GM10847 (cell line): Measurements from ENCODE around the gene CADPS.

Experiments
- POLR2A ChIP-seq: IDR thresholded peaks from 2 replicates; pipeline ENCODE4 v1.6.1; 2011; ENCODE audit not compliant: insufficient read length; ENCODE audit errors: extremely low read depth

Gene CADPS

DNA sequence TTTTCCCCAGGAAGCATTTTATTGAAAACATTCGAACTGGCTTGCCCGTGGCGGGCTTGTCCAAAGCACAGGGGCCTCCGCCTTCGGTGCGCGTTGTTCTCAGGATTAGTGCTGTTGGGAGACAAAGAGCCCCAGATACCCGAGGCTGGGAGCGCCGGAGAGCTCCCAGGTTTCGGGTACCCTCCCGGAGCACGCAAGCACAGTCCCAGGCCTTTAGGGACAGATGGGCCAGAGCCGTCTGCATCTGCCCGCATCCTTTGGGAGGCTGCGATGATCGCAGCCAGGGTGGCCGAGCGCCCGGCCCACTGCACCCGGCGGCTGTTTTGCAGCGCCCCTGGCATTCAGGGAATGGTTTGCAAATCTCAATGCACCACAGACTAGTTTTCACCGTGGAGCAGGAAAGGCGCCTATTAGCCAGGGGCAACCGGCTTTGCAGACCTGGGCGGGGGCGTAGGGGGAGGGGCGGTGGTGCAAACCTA is 496.9 kb downstream of the CADPS start:
- TF ChIP-seq POLR2A, result no peak

GRCh38 chr3:62376906-62377877 is 498.0 kb downstream of the CADPS start:
- no peak for TF ChIP-seq POLR2A

- TF ChIP-seq POLR2A, result no peak
Observed at GRCh38 chr3:62376454-62376720, 498.8 kb downstream of the CADPS start.

GRCh38 chr3:62375655-62376453 is 499.4 kb downstream of the CADPS start:
- no peak for TF ChIP-seq POLR2A

DNA sequence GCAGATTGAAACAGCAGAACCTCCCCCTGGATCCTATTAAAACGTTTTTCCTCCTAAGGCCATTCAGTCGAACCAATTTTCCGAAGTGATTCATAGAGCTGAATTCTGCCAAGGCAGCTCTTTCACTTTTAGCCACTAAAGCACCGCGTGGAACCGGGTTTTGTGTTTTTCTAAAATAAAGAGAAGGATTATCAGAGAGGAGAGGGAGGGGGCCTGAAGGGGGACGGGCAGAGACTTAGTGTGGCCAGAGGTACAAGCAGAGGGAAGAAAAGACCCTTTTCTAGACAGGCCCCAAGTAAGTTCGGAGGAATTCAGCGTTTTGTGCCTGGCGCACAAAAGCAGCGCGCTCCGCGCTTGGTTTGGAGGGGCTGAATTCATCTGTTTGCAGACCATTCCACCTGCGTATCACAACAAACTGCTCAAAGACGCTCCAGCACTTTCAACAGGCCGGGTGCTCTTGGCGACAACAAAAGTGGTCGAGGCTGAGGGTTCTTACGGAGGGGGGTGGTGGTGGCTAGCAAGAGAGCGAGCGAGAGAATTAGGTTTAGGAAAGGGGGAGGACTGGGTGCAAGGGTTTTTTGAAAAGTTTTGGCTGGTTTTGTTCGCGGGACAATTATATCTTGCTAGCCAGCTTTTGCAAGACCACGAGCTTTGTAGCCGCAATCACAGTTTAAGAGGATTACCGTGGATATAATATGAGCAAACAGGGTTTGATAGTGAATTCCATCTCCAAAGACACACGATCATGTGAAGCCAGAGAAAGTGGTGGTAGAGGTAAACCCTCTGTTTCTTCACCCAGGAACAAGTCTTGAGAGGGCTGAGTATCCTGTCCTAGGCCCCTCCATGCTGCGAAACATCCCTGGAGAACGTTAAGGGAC is 500.6 kb downstream of the CADPS start:
- no peak for TF ChIP-seq POLR2A

DNA sequence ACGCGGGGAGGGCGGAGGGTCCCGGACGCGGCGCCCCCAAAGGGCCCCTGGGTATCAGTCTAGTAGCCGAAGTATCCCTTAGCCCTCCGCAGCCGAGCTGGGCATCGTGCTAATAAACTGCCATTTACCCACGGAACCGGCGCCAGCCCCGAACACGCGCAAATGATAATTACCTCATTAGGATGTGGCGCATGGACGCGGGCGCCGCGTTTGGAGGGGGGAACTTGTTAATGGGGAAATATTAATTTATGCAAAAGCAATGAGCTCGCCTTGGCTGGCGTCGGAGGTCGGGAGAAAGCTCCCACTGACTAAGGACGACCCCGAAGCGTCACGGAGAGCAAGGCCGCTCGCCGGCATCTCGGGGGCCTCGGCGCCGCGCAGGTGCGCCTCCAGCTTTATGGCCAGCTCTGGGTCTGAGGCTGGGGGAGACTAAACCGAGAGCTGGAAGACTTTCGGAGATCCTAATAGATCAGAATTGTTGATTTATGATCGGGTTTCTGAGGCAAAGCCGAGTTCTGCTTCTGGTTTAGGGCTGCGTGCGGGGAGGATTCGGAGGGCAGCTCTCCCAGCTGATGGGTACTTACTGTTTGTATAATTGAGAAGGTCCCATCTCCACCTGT is 501.4 kb downstream of the CADPS start:
- no peak for TF ChIP-seq POLR2A

DNA sequence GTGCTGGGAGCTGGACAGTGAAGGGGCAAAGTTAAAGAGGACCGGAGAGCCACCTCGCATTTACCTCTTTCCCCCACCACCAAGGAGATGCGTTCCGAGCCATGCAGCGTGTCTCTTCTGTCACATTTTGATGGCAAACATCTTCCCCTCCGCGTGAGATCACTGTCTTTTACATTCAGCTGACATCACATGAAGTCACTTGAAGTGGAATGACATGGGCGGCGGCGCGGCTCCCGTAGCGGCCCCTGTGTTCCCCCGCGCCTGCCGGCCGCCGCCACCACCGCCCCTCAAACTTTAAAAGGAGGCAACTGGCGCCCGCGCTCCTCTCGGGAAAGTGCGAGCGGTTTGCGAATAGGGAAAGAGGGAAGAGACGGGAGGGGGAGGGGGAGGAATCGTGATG is 502.0 kb downstream of the CADPS start, which contains the start of gene FEZF2:
Gene FEZF2, minus strand, starts transcription at position 336 of the 400 bp plus-strand sequence. CDS start 682 bp downstream, outside the sequence.
- no peak for TF ChIP-seq POLR2A

DNA sequence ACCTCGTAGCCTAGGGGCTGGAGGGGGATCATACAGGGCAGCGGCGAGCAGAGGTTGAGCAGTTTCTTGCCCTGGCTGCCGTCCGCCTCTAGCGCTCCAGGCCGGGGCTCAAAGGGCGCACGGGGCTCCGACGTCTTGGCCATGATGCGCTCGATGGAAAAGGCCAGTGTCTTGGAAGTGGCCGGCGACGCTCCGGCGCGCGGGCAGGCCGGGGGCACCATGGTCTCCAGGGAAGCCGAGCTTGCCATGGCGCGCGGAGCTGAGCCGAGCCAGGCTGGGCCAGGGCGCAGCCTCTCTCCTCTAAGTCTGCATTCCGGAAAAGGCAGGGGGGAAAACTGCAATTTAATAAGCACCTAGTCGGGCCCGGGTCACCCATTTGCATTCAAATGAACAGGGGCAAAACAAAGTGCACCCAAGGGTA is 502.6 kb downstream of the CADPS start:
- TF ChIP-seq POLR2A, result no peak

DNA sequence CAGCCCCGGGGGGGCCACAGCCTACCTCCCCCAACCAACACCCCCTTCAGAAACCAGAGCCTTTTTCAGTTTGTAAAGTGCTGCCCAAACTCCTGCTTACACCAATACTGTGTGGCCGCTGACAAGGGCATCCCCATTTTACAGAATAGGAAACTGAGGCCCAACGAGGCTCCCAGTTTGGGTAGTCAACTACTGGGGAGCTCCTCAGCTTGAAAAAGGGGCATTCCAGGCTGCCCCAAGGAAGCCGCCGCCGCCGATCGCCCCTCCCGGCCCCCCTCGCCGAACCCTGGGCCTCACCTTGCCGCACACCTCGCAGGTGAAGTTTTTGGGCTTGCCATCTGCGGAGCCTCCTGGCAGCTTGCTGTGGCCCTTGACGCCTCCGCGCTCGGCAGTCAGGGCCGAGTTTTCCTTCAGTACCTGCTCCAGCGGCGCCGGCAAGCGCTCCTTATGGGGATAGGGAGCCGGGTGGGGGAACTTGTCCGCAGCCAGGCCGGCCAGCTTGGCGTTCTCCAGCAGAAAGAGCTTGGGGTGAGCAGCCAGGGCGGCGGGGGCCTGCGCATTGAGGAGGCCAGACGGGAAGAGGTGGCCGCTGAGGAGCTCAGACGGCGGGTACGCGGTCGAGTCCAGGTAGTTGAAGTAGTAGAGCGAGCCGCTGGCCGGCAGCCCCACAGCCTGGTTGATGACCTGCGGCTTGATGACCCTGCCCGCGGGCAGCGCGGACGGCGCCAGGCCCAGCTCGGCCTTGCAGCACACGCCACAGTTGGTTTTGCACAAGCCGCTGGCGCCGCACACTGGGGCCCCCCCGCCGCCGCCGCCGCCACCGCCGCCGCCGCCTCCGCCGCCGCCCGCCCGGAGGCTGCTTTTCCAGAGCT is 503.3 kb downstream of the CADPS start:
- TF ChIP-seq POLR2A, result no peak

GRCh38 chr3:62370858-62371719 is 504.1 kb downstream of the CADPS start:
- TF ChIP-seq POLR2A, result no peak

- no peak for TF ChIP-seq POLR2A
Observed at GRCh38 chr3:62370112-62370857, 504.9 kb downstream of the CADPS start.

GRCh38 chr3:62369476-62369743 is 505.8 kb downstream of the CADPS start:
- TF ChIP-seq POLR2A, result no peak

DNA sequence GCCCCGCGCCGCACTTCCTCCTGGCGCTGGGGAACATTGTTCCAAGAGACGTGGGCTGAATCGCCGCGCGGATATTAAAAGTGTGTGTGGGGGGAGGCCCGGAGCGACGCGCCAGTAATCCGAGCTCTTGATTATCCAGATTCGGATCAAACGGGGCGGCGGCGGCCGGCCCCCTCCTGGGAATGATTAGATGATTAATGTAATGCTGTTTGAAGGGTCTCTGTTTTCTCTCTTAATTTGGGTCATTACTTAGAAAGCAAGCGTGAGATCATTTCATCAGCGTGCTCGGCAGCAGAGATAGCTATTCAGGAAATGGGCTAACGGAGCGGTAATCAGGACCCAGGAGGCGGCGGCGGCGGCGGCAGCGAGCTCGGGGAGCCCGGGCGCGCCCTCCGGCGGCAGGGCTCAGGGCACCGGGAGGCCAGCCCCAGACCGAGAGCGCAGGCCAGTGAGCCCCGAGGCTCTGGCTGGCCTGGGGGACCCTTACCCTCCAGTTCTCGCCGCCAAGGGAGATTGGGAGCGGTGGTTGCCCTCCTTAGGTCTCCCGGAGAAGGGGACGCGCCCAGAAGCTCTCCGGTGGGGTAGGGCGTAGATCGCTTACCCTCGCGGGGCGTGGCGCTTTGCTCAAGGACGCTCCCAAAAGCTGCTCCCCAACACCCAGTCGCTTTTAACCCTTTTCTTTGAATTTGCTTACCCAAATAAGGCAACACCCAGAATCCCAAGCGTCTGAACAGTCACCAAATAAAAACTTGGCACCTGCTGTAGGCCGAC is 506.3 kb downstream of the CADPS start:
- no peak for TF ChIP-seq POLR2A
